ENCODE measurements around the gene ERCC1. TPM values are rescaled to one million over a fixed set of nuclear protein-coding genes. Genes with fewer than 3 reads are reported as not detected.

The ERCC1 gene
- polyA plus RNA-seq, 1 of the 3 experiments (the other 2 are of a cell fraction): 95.3 TPM

GRCh38 chr19:45419895-45420294, 3.8 kb downstream of the ERCC1 start:
- no peak for DNase-seq
- no peaks in the 10 kb centered on the region; the same call in 1 of the 2 replicates for H4K20me1 ChIP-seq (ENCODE audit: insufficient read depth)
- H3K36me3 ChIP-seq (replicated peaks in 1 of 2; ENCODE audit: control insufficient read depth in 1 of 2, insufficient read depth in 2 of 2, low read length in 1 of 2): peaks cover 4 to 32% of the 10 kb centered on the region in 2 experiments
- H3K79me2 ChIP-seq (ENCODE audit: insufficient read depth): peaks cover 40% of the 10 kb centered on the region
- H3F3A ChIP-seq (replicated peaks; ENCODE audit: insufficient read depth): peaks cover 17% of the 10 kb centered on the region
- H2AFZ ChIP-seq (ENCODE audit: low read depth): no peak overlapping the region
- H3K9me2 ChIP-seq: no peaks in the 10 kb centered on the region
- ChIA-PET CTCF (interaction anchor here (1.2 to 2.7 kb wide), 2 partner anchors 20 to 59 kb away, joined by 3 to 10 read pairs; no protein-coding TSS in a partner anchor), POLR2A (no interaction called here)
- H3K4me2 ChIP-seq: no peak overlapping the region
- no peaks in the 10 kb centered on the region for H3K27me3 ChIP-seq (ENCODE audit: insufficient read depth)
- H3K9ac ChIP-seq: no peak overlapping the region
- no peaks in the 10 kb centered on the region for H3K9me3 ChIP-seq
- 90% methylated on average over 2 of the region's 3 CpGs for WGBS (ENCODE audit: low lambda C conversion rate)
- TF ChIP-seq REST (IDR thresholded peaks at IDR 0.05; ENCODE audit: low read depth, low read length) (no peak), SMC3 (IDR thresholded peaks at IDR 0.05; ENCODE audit: low read depth, low read length) (no peak), IRF3 (IDR thresholded peaks at IDR 0.05; ENCODE audit: low read depth, low read length) (no peak), FOSL2 (IDR thresholded peaks at IDR 0.05; ENCODE audit: borderline replicate concordance, low read depth) (no peak), CTCF (IDR thresholded peaks at IDR 0.05) (no peak), FOXM1 (IDR thresholded peaks at IDR 0.05; ENCODE audit: low read depth) (no peak), JUND (IDR thresholded peaks at IDR 0.05) (no peak), USF1 (IDR thresholded peaks at IDR 0.05; ENCODE audit: borderline replicate concordance, low read depth) (no peak), NFIC (IDR thresholded peaks at IDR 0.05; ENCODE audit: borderline replicate concordance) (no peak)
- peaks cover 12 to 14% of the 10 kb centered on the region in 2 experiments for H3K4me1 ChIP-seq (ENCODE audit: control insufficient read depth in 1 of 2, insufficient read depth in 2 of 2, low read depth in 1 of 2, low read length in 1 of 2)
- no peak overlapping the region for H3K4me3 ChIP-seq (ENCODE audit: low read depth in 2 of 2, low read length in 1 of 2)
- H3K27ac ChIP-seq (ENCODE audit: low read depth in 2 of 2, low read length in 1 of 2): no peak overlapping the region

All from SK-N-SH (cell line).